Measurements from ENCODE around the gene MDC1.
"Not testable (repeated sequence)": the region's sequence is repeated elsewhere in the genome, so short reads cannot be mapped to it uniquely, and the experiment has no call there.

The MDC1 gene

GRCh38 chr6:30678964-30679726 lies 37.9 kb downstream of the MDC1 start:
- peak; percentile 15 for DNase-seq

GRCh38 chr6:30676660-30677285 lies 40.3 kb downstream of the MDC1 start:
- no peak for DNase-seq

- DNase-seq, result peak; percentile 84
Measured at GRCh38 chr6:30672445-30673253, 44.4 kb downstream of the MDC1 start, which contains the start of gene DHX16. Gene DHX16 (minus strand): TSS chr6:30673006. CDS start chr6:30672841, 165 bp downstream.

- DNase-seq, result no peak
Measured at GRCh38 chr6:30670760-30671527, 46.1 kb downstream of the MDC1 start.

GRCh38 chr6:30666300-30666699 lies 50.8 kb downstream of the MDC1 start:
- not testable (repeated sequence) for DNase-seq

- no peak for DNase-seq
Measured at GRCh38 chr6:30664994-30665767, 51.9 kb downstream of the MDC1 start.

- not testable (repeated sequence) for DNase-seq
Measured at GRCh38 chr6:30657922-30658321, 59.2 kb downstream of the MDC1 start.

GRCh38 chr6:30657454-30657853 lies 59.6 kb downstream of the MDC1 start:
- DNase-seq, result no peak

GRCh38 chr6:30656513-30656912 lies 60.6 kb downstream of the MDC1 start:
- DNase-seq, result no peak

- DNase-seq, result no peak
Measured at GRCh38 chr6:30655743-30656094, 61.4 kb downstream of the MDC1 start.

GRCh38 chr6:30654798-30655742 lies 62.0 kb downstream of the MDC1 start:
- DNase-seq, result no peak

GRCh38 chr6:30651143-30651542 lies 65.9 kb downstream of the MDC1 start:
- DNase-seq, result no peak
